ENCODE data around the gene YIPF6.
"Not testable (repeated sequence)": the region's sequence is repeated elsewhere in the genome, so short reads cannot be mapped to it uniquely, and the experiment has no call there.

The YIPF6 gene

GRCh38 chrX:68464796-68465195 lies 34.1 kb upstream of the YIPF6 start:
- no peak for TF ChIP-seq Cebpa-rat (IDR thresholded peaks at IDR 0.05)
- Histone ChIP-seq H3K4me2 (no peak overlapping the region), H3K4me1 (peaks cover 0 to 5% (median 0%) of the 10 kb centered on the region in 10 experiments; a peak in 1 of 20 replicates), H4K20me1 (no peaks in the 10 kb centered on the region), H3K9me3 (replicated peaks in 1 of 11) (no peaks in the 10 kb centered on the region), H3K4me3 (no peak overlapping the region), H3K36me3 (no peaks in the 10 kb centered on the region), H3K27ac (no peak overlapping the region), H3K27me3 (peaks cover 4 to 45% (median 30%) of the 10 kb centered on the region in 11 experiments; a peak in 17 of 22 replicates), H3K9ac (no peak overlapping the region)

- H3K27ac ChIP-seq: no peak overlapping the region
- no peaks in the 10 kb centered on the region for H3K4me1 ChIP-seq
- H4K20me1 ChIP-seq: no peaks in the 10 kb centered on the region; a peak in 1 of 22 replicates
- peaks cover 0 to 8% (median 0%) of the 10 kb centered on the region in 11 experiments; a peak in 2 of 22 replicates for H3K9me3 ChIP-seq (replicated peaks in 1 of 11)
- no peak overlapping the region for H3K9ac ChIP-seq
- H3K4me2 ChIP-seq: no peak overlapping the region
- no peak for TF ChIP-seq Cebpa-rat (IDR thresholded peaks at IDR 0.05)
- H3K27me3 ChIP-seq: peaks cover 4 to 48% (median 30%) of the 10 kb centered on the region in 11 experiments; a peak in 19 of 22 replicates
- no peak overlapping the region for H3K4me3 ChIP-seq
- no peaks in the 10 kb centered on the region for H3K36me3 ChIP-seq
Observed at GRCh38 chrX:68480969-68481368, 17.9 kb upstream of the YIPF6 start.

- H3K4me2 ChIP-seq; H3K4me1 ChIP-seq; H3K36me3 ChIP-seq; H4K20me1 ChIP-seq; H3K9me3 ChIP-seq (replicated peaks in 1 of 11); H3K9ac ChIP-seq; H3K4me3 ChIP-seq; H3K27ac ChIP-seq: not testable (repeated sequence)
- H3K27me3 ChIP-seq: peaks cover 14 to 50% (median 30%) of the 10 kb centered on the region in 11 experiments
Observed at GRCh38 chrX:68486198-68486597, 12.7 kb upstream of the YIPF6 start.

- Histone ChIP-seq H3K36me3 (no peaks in the 10 kb centered on the region), H3K4me2 (no peak overlapping the region), H3K4me1 (no peaks in the 10 kb centered on the region), H3K9me3 (replicated peaks in 1 of 11) (peaks cover 0 to 5% (median 0%) of the 10 kb centered on the region in 11 experiments; a peak in 2 of 22 replicates), H3K27me3 (peaks cover 14 to 50% (median 30%) of the 10 kb centered on the region in 11 experiments), H3K9ac (no peak overlapping the region), H3K4me3 (no peak overlapping the region), H3K27ac (no peak overlapping the region), H4K20me1 (no peaks in the 10 kb centered on the region)
- no peak for TF ChIP-seq Cebpa-rat (IDR thresholded peaks at IDR 0.05)
Observed at GRCh38 chrX:68487254-68487653, 11.6 kb upstream of the YIPF6 start.

GRCh38 chrX:68487924-68488323 lies 10.9 kb upstream of the YIPF6 start:
- H3K36me3 ChIP-seq: no peaks in the 10 kb centered on the region
- H3K9ac ChIP-seq: no peak overlapping the region
- H3K27me3 ChIP-seq: peaks cover 14 to 50% (median 30%) of the 10 kb centered on the region in 11 experiments
- no peak for TF ChIP-seq Cebpa-rat (IDR thresholded peaks at IDR 0.05)
- no peaks in the 10 kb centered on the region for H3K4me1 ChIP-seq
- H3K4me3 ChIP-seq: no peak overlapping the region
- H3K4me2 ChIP-seq: no peak overlapping the region
- peaks cover 0 to 11% (median 0%) of the 10 kb centered on the region in 11 experiments; a peak in 4 of 22 replicates for H3K9me3 ChIP-seq (replicated peaks in 1 of 11)
- no peaks in the 10 kb centered on the region for H4K20me1 ChIP-seq
- no peak overlapping the region for H3K27ac ChIP-seq

GRCh38 chrX:68488657-68489056 lies 10.2 kb upstream of the YIPF6 start:
- Histone ChIP-seq H3K4me1 (no peaks in the 10 kb centered on the region), H3K27me3 (peaks cover 14 to 48% (median 30%) of the 10 kb centered on the region in 11 experiments), H3K4me2 (no peak overlapping the region), H3K27ac (no peak overlapping the region), H3K4me3 (no peak overlapping the region), H4K20me1 (no peaks in the 10 kb centered on the region), H3K9ac (no peak overlapping the region), H3K36me3 (no peaks in the 10 kb centered on the region), H3K9me3 (replicated peaks in 1 of 11) (peaks cover 0 to 11% (median 0%) of the 10 kb centered on the region in 11 experiments; a peak in 4 of 22 replicates)
- no peak for TF ChIP-seq Cebpa-rat (IDR thresholded peaks at IDR 0.05)

GRCh38 chrX:68490644-68491043 lies 8.2 kb upstream of the YIPF6 start:
- no peak overlapping the region for H3K9ac ChIP-seq
- no peaks in the 10 kb centered on the region for H4K20me1 ChIP-seq
- H3K9me3 ChIP-seq (replicated peaks in 1 of 11): peaks cover 0 to 11% (median 0%) of the 10 kb centered on the region in 11 experiments; a peak in 4 of 22 replicates
- H3K36me3 ChIP-seq: no peaks in the 10 kb centered on the region
- no peak overlapping the region for H3K27ac ChIP-seq
- H3K27me3 ChIP-seq: peaks cover 14 to 44% (median 30%) of the 10 kb centered on the region in 11 experiments
- H3K4me1 ChIP-seq: no peaks in the 10 kb centered on the region
- TF ChIP-seq Cebpa-rat (IDR thresholded peaks at IDR 0.05): no peak
- no peak overlapping the region for H3K4me3 ChIP-seq
- H3K4me2 ChIP-seq: no peak overlapping the region

- Histone ChIP-seq H3K4me3 (no peak overlapping the region), H3K27ac (no peak overlapping the region), H3K9me3 (replicated peaks in 1 of 11) (peaks cover 0 to 11% (median 0%) of the 10 kb centered on the region in 11 experiments; a peak in 4 of 22 replicates), H3K4me1 (no peaks in the 10 kb centered on the region; a peak in 1 of 20 replicates), H4K20me1 (no peaks in the 10 kb centered on the region), H3K36me3 (no peaks in the 10 kb centered on the region), H3K4me2 (no peak overlapping the region), H3K9ac (no peak overlapping the region), H3K27me3 (peaks cover 8 to 49% (median 27%) of the 10 kb centered on the region in 11 experiments; a peak in 21 of 22 replicates)
- no peak for TF ChIP-seq Cebpa-rat (IDR thresholded peaks at IDR 0.05)
Observed at GRCh38 chrX:68492583-68492982, 6.3 kb upstream of the YIPF6 start.

- not testable (repeated sequence) for H3K4me2 ChIP-seq, H3K4me3 ChIP-seq, H3K9ac ChIP-seq, H3K4me1 ChIP-seq, H3K36me3 ChIP-seq, H3K27ac ChIP-seq, H4K20me1 ChIP-seq
- Histone ChIP-seq H3K9me3 (replicated peaks in 1 of 11) (peaks cover 0 to 11% (median 0%) of the 10 kb centered on the region in 11 experiments; a peak in 4 of 22 replicates), H3K27me3 (peaks cover 0 to 37% (median 18%) of the 10 kb centered on the region in 11 experiments; a peak in 17 of 22 replicates)
Observed at GRCh38 chrX:68493776-68494175, 5.1 kb upstream of the YIPF6 start.

GRCh38 chrX:68498044-68498507 lies 775 bp upstream of the YIPF6 start:
- H3K9me3 ChIP-seq (replicated peaks in 1 of 11): peaks cover 0 to 7% (median 0%) of the 10 kb centered on the region in 11 experiments; a peak in 1 of 22 replicates
- peaks cover 0 to 6% (median 0%) of the 10 kb centered on the region in 11 experiments; a peak in 4 of 22 replicates for H3K36me3 ChIP-seq
- H3K4me2 ChIP-seq: peak overlapping the region; percentile 43 to 76 (median 67)
- peak overlapping the region; percentile 86 to 98 (median 91) for H3K27ac ChIP-seq
- H3K4me3 ChIP-seq: peak overlapping the region; percentile 56 to 80 (median 73)
- H4K20me1 ChIP-seq: peaks cover 0 to 11% (median 5%) of the 10 kb centered on the region in 11 experiments; a peak in 8 of 22 replicates
- TF ChIP-seq Cebpa-rat (IDR thresholded peaks at IDR 0.05): no peak
- H3K27me3 ChIP-seq: peaks cover 0 to 34% (median 25%) of the 10 kb centered on the region in 11 experiments; a peak in 14 of 22 replicates
- peaks cover 0 to 13% (median 7%) of the 10 kb centered on the region in 10 experiments; a peak in 15 of 20 replicates for H3K4me1 ChIP-seq
- H3K9ac ChIP-seq: peak overlapping the region; percentile 84 to 98 (median 90)
